Ureter (tissue), 1 donor: ENCODE data around the gene BMP6. TPM values are rescaled to one million over a fixed set of nuclear protein-coding genes. Genes with fewer than 3 reads are reported as not detected.
"Not testable (repeated sequence)": the region's sequence is repeated elsewhere in the genome, so short reads cannot be mapped to it uniquely, and the experiment has no call there.

Experiments
- DNase-seq: peaks from one replicate; pipeline ENCODE4 v3.0.0-alpha.2; 2020; ENCODE audit warnings: low spot score
- total RNA-seq: library from RNA; stranded (reverse); gene quantifications from one replicate; pipeline ENCODE4 v1.2.4, GENCODE V29; 2023
- donor health status: DM: yes; HTN: yes; CAD: no.

The BMP6 gene
- total RNA-seq, 1 donor from 2014 or later, result 1.8 TPM

- peak; percentile 55 for DNase-seq
These were observed 61.3 kb downstream of the BMP6 start for GRCh38 chr6:7787137-7787608.

GRCh38 chr6:7787731-7788130, 61.8 kb downstream of the BMP6 start:
- no peak for DNase-seq

- DNase-seq, result no peak
These were observed 68.6 kb downstream of the BMP6 start for GRCh38 chr6:7794509-7794908.

- DNase-seq, result no peak
These were observed 71.5 kb downstream of the BMP6 start for GRCh38 chr6:7797386-7797785.

GRCh38 chr6:7798751-7799150, 72.9 kb downstream of the BMP6 start:
- no peak for DNase-seq

GRCh38 chr6:7802662-7803061, 76.8 kb downstream of the BMP6 start:
- DNase-seq, result no peak

- DNase-seq, result no peak
These were observed 77.3 kb downstream of the BMP6 start for GRCh38 chr6:7803214-7803613.

GRCh38 chr6:7805078-7805849, 79.4 kb downstream of the BMP6 start:
- no peak for DNase-seq

GRCh38 chr6:7805850-7806214, 79.9 kb downstream of the BMP6 start:
- no peak for DNase-seq

GRCh38 chr6:7806711-7807110, 80.8 kb downstream of the BMP6 start:
- DNase-seq, result no peak

GRCh38 chr6:7809346-7809745, 83.4 kb downstream of the BMP6 start:
- no peak for DNase-seq

GRCh38 chr6:7811441-7811840, 85.5 kb downstream of the BMP6 start:
- no peak for DNase-seq

GRCh38 chr6:7812623-7813022, 86.7 kb downstream of the BMP6 start:
- no peak for DNase-seq

- no peak for DNase-seq
These were observed 87.3 kb downstream of the BMP6 start for GRCh38 chr6:7813193-7813592.

GRCh38 chr6:7813704-7814103, 87.8 kb downstream of the BMP6 start:
- no peak for DNase-seq

GRCh38 chr6:7815716-7816115, 89.8 kb downstream of the BMP6 start:
- no peak for DNase-seq

- DNase-seq, result not testable (repeated sequence)
These were observed 91.3 kb downstream of the BMP6 start for GRCh38 chr6:7817184-7817583.

- no peak for DNase-seq
These were observed 92.6 kb downstream of the BMP6 start for GRCh38 chr6:7818257-7819214.

- no peak for DNase-seq
These were observed 93.6 kb downstream of the BMP6 start for GRCh38 chr6:7819431-7820015.

- DNase-seq, result no peak
These were observed 94.5 kb downstream of the BMP6 start for GRCh38 chr6:7820288-7820835.

GRCh38 chr6:7821426-7821825, 95.5 kb downstream of the BMP6 start:
- no peak for DNase-seq

GRCh38 chr6:7823552-7823951, 97.7 kb downstream of the BMP6 start:
- DNase-seq, result no peak
